Skeletal muscle tissue (tissue), 4 donors: ENCODE results near the gene ELOVL7. TPM values are rescaled to one million over a fixed set of nuclear protein-coding genes. Genes with fewer than 3 reads are reported as not detected.

ENCODE experiments used
- H3K27ac ChIP-seq: one replicate; pipeline ENCODE4 v1.7.0; 2013; ENCODE audit warnings: mild to moderate bottlenecking, low read depth, low read length, inconsistent platforms
- H3K27me3 ChIP-seq, 3 donors: one replicate each; pipeline ENCODE4 v1.7.0; 2013; ENCODE audit warnings: low read length in 3 of 3; ENCODE audit not compliant: control insufficient read depth in 3 of 3, insufficient read depth in 3 of 3
- H3K36me3 ChIP-seq, 3 donors: one replicate each; pipeline ENCODE4 v1.7.0; 2013; ENCODE audit warnings: low read length in 3 of 3; ENCODE audit not compliant: control insufficient read depth in 3 of 3, insufficient read depth in 3 of 3
- H3K4me1 ChIP-seq, 3 donors: one replicate each; pipeline ENCODE4 v1.7.0; 2013; ENCODE audit warnings: low read length in 3 of 3, mild to moderate bottlenecking in 3 of 3; ENCODE audit not compliant: control insufficient read depth in 3 of 3, insufficient read depth in 3 of 3
- H3K4me3 ChIP-seq, 3 donors: one replicate each; pipeline ENCODE4 v1.7.0; 2013; ENCODE audit warnings: low read length in 3 of 3
- H3K9ac ChIP-seq, 3 donors: one replicate each; pipeline ENCODE4 v1.7.0; 2013; ENCODE audit warnings: low read length in 3 of 3, mild to moderate bottlenecking in 3 of 3, moderate library complexity in 2 of 3, low read depth in 1 of 3
- H3K9me3 ChIP-seq, 3 donors: one replicate each; pipeline ENCODE4 v1.7.0; 2013; ENCODE audit warnings: low read length in 3 of 3; ENCODE audit not compliant: control insufficient read depth in 3 of 3
- total RNA-seq: library from RNA; depleted of rRNA; stranded (reverse); fragments of >200 nt; gene quantifications from one replicate; pipeline ENCODE4 v1.2.3, GENCODE V29; 2014
- donor health status: Osteomylitis.

Gene ELOVL7
- total RNA-seq, 1 donor from 2014 or later = 0.52 TPM

DNA sequence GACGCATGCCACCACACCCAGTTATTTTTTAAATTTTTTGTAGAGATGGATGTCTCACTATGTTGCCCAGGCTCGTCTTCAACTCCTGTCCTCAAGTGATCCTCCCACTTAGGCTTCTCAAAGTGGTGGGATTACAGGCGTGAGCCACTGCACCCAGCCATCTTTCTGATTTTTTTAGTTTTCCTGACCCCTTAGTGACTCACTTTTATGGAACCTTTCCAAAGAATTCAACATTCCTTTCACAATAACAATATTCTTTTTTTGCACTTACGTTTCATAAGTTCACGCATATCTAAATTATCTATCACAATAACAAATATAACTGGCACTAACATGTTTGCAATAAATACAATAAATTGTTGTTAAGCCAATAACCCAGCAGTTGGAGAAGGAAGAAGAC is 8.5 kb downstream of the ELOVL7 start:
- Histone ChIP-seq H3K9ac (no peak overlapping the region), H3K4me1 (no peaks in the 10 kb centered on the region), H3K27me3 (peaks cover 0 to 7% (median 4%) of the 10 kb centered on the region in 3 donors), H3K27ac (no peak overlapping the region), H3K4me3 (no peak overlapping the region), H3K36me3 (no peaks in the 10 kb centered on the region), H3K9me3 (no peaks in the 10 kb centered on the region)

GRCh38 chr5:60833520-60833919 is 10.5 kb downstream of the ELOVL7 start:
- Histone ChIP-seq H3K9me3 (no peaks in the 10 kb centered on the region), H3K36me3 (no peaks in the 10 kb centered on the region), H3K27ac (no peak overlapping the region)

DNA sequence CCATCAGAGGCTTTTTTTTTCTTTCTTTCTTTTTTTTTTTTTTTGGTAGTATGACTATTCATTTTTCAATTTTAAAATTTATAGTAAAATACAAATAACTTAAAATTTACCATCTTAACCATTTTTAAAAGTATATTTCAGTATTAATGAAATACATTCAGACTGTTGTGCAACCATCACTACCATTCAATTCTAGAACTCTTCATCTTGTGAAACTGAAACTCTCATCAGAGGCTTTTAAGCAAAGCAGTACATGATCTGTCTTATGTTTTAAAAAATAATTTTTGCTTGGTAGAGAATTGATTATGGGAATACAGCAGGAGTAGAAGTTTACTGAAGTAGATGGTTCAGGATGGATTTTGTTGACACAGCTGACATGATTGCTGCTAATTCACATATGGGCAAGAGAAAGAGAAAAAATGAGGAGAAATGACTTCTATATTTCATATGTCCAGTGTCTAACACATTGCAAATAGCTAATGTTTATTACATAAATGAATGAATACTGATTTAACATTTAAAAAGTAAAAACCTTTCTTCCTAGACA is 13.4 kb downstream of the ELOVL7 start:
- H3K4me3 ChIP-seq = no peak overlapping the region
- no peaks in the 10 kb centered on the region for H3K4me1 ChIP-seq
- no peak overlapping the region for H3K9ac ChIP-seq
- no peaks in the 10 kb centered on the region for H3K36me3 ChIP-seq
- H3K27ac ChIP-seq = no peak overlapping the region
- no peaks in the 10 kb centered on the region for H3K9me3 ChIP-seq
- peaks cover 0 to 3% (median 0%) of the 10 kb centered on the region in 3 donors for H3K27me3 ChIP-seq

More at GRCh38 chr5:60833520-60833919, 10.5 kb downstream of the ELOVL7 start:
- no peaks in the 10 kb centered on the region for H3K4me1 ChIP-seq
- no peak overlapping the region for H3K4me3 ChIP-seq
- no peak overlapping the region for H3K9ac ChIP-seq
- H3K27me3 ChIP-seq = peaks cover 0 to 5% (median 0%) of the 10 kb centered on the region in 3 donors

DNA sequence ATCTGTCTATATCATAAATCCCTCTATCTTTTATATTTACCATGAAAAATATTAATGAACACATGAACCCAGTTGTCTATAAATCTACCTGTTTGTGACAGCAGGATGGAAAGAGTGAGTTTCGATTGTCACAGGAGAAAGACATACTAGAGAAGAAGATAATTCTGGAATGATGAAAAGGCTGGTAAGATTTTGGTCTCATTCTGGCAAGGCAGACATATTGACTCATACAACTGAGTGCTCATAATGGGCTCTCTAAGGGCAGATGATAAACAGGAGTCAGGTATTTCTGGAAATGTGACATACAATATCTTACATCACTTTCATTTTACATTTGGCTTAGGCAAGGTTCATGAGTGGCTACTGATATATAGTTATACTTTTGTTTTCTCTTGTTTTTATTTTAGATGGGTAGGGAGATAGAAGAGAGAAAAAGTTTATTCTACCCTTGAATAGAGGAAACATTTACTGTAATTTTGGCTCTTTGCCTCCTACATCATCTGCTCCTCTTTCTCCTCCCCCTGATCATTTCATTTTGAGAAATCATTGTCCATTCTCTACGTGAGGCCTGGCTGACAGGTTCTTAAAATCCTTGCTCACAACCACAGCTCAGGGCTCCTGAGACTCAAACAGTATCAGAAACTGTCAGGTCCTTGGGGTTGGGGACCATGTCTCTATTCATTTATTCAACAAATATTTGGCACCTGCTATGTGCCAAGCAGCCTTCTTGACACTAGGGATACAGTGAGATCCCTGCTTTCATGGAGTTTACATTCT is 14.4 kb downstream of the ELOVL7 start:
- H3K4me1 ChIP-seq = no peaks in the 10 kb centered on the region
- H3K36me3 ChIP-seq = no peaks in the 10 kb centered on the region
- no peak overlapping the region for H3K4me3 ChIP-seq
- no peaks in the 10 kb centered on the region for H3K27me3 ChIP-seq
- H3K9me3 ChIP-seq = no peaks in the 10 kb centered on the region
- H3K27ac ChIP-seq = no peak overlapping the region
- no peak overlapping the region for H3K9ac ChIP-seq

DNA sequence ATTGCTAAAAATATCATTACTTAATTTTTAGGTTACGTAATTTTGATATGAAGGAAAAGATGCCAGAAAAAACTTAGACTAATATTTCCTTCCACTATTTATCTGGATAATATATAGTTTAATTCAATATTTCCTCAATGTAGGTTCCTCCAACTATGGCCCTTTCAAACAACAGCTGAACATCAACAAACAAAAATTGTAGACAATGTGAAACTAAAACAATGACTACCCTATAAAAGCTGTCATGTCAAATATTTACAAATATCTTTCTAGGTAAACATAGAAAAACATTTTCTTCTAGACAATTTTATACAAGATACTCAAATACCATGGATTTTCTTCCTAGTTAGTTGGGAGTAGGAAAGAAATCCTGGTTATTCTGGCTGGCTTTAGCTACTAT is 16.9 kb downstream of the ELOVL7 start:
- no peaks in the 10 kb centered on the region for H3K9me3 ChIP-seq
- H3K4me1 ChIP-seq = no peaks in the 10 kb centered on the region
- no peak overlapping the region for H3K27ac ChIP-seq
- H3K27me3 ChIP-seq = no peaks in the 10 kb centered on the region
- H3K9ac ChIP-seq = no peak overlapping the region
- H3K4me3 ChIP-seq = no peak overlapping the region
- no peaks in the 10 kb centered on the region for H3K36me3 ChIP-seq

GRCh38 chr5:60826653-60827052 is 17.4 kb downstream of the ELOVL7 start:
- no peaks in the 10 kb centered on the region for H3K36me3 ChIP-seq
- no peak overlapping the region for H3K9ac ChIP-seq
- no peaks in the 10 kb centered on the region for H3K9me3 ChIP-seq
- H3K27ac ChIP-seq = no peak overlapping the region
- H3K4me3 ChIP-seq = no peak overlapping the region
- H3K27me3 ChIP-seq = no peaks in the 10 kb centered on the region
- H3K4me1 ChIP-seq = no peaks in the 10 kb centered on the region

DNA sequence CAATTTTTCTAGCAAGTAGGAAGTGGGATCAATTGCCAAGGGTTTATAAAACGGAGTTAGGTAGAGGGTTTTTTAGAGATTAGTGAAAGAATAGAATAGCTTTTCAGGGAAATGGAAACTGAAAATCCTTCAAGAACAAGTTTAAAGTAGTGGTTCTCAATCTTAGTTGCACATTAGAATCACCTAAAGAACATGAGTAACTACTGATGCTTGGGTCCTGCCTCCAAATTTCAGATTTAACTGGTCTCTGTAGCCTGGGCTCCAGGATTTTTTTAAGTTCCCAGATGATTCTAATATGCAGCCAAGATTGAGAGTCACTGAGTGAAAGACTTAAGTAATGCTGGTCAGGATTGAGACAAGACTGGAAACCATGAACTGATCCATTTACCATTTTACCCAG is 20.5 kb downstream of the ELOVL7 start:
- no peaks in the 10 kb centered on the region for H3K4me1 ChIP-seq
- no peak overlapping the region for H3K9ac ChIP-seq
- H3K9me3 ChIP-seq = no peaks in the 10 kb centered on the region
- H3K4me3 ChIP-seq = no peak overlapping the region
- H3K27me3 ChIP-seq = no peaks in the 10 kb centered on the region
- H3K36me3 ChIP-seq = no peaks in the 10 kb centered on the region
- no peak overlapping the region for H3K27ac ChIP-seq

GRCh38 chr5:60822285-60822556 is 21.8 kb downstream of the ELOVL7 start:
- Histone ChIP-seq H3K9ac (no peak overlapping the region), H3K27ac (no peak overlapping the region), H3K36me3 (no peaks in the 10 kb centered on the region), H3K9me3 (no peaks in the 10 kb centered on the region), H3K27me3 (no peaks in the 10 kb centered on the region), H3K4me3 (no peak overlapping the region), H3K4me1 (no peaks in the 10 kb centered on the region)

GRCh38 chr5:60821488-60822284 is 22.4 kb downstream of the ELOVL7 start:
- Histone ChIP-seq H3K9me3 (no peaks in the 10 kb centered on the region), H3K36me3 (no peaks in the 10 kb centered on the region), H3K27me3 (no peaks in the 10 kb centered on the region), H3K9ac (no peak overlapping the region), H3K4me1 (no peaks in the 10 kb centered on the region), H3K27ac (no peak overlapping the region), H3K4me3 (no peak overlapping the region)
